Liver (tissue), 9 donors: ENCODE data around the gene RELN. TPM values are rescaled to one million over a fixed set of nuclear protein-coding genes. Genes with fewer than 3 reads are reported as not detected.

Experiments
- DNase-seq: peaks from one replicate; pipeline ENCODE4 v3.0.0-alpha.2; 2017; ENCODE audit warnings: low spot score
- H3K27ac ChIP-seq, 2 donors: one replicate each; pipeline ENCODE4 v1.7.0; 2013; ENCODE audit warnings: inconsistent platforms in 2 of 2, low read length in 2 of 2, control low read depth in 1 of 2, low read depth in 1 of 2, mild to moderate bottlenecking in 1 of 2
- H3K27me3 ChIP-seq, 4 donors: one replicate each; pipeline versions ENCODE4 v1.6.1 to v1.7.0; 2013; ENCODE audit warnings: low read length in 3 of 4, inconsistent platforms in 1 of 4, mild to moderate bottlenecking in 1 of 4, moderate library complexity in 1 of 4; ENCODE audit not compliant: control insufficient read depth in 4 of 4, insufficient read depth in 4 of 4
- H3K36me3 ChIP-seq, 4 donors: one replicate each; pipeline versions ENCODE4 v1.6.1 to v1.7.0; 2013; ENCODE audit warnings: low read length in 3 of 4, mild to moderate bottlenecking in 3 of 4, low read depth in 1 of 4, moderate library complexity in 1 of 4; ENCODE audit not compliant: control insufficient read depth in 4 of 4, insufficient read depth in 3 of 4
- H3K4me1 ChIP-seq, 4 donors: one replicate each; pipeline versions ENCODE4 v1.6.1 to v1.7.0; 2013; ENCODE audit warnings: low read length in 3 of 4, mild to moderate bottlenecking in 3 of 4, moderate library complexity in 1 of 4; ENCODE audit not compliant: control insufficient read depth in 4 of 4, insufficient read depth in 4 of 4
- H3K4me3 ChIP-seq, 3 donors: one replicate each; pipeline versions ENCODE4 v1.6.1 to v1.7.0; 2013; ENCODE audit warnings: low read length in 3 of 3, control low read depth in 1 of 3, low read depth in 1 of 3, mild to moderate bottlenecking in 1 of 3
- H3K9ac ChIP-seq, 2 donors: one replicate each; pipeline ENCODE4 v1.7.0; 2013; ENCODE audit warnings: low read length in 2 of 2, mild to moderate bottlenecking in 2 of 2, moderate library complexity in 2 of 2, control low read depth in 1 of 2, low read depth in 1 of 2
- H3K9me3 ChIP-seq, 4 donors: one replicate each; pipeline versions ENCODE4 v1.6.1 to v1.7.0; 2013; ENCODE audit warnings: low read length in 3 of 4; ENCODE audit not compliant: control insufficient read depth in 4 of 4
- EGR1 ChIP-seq, 2 donors: IDR thresholded peaks; 2 replicates each; pipeline ENCODE4 v1.6.1; 2016 to 2018; ENCODE audit warnings: antibody characterized with exemption in 2 of 2, low read depth in 2 of 2
- FOXA1 ChIP-seq: IDR thresholded peaks from 2 replicates; pipeline ENCODE4 v1.6.1; 2016; ENCODE audit warnings: antibody characterized with exemption
- FOXA2 ChIP-seq: IDR thresholded peaks from 2 replicates; pipeline ENCODE4 v1.6.1; 2016; ENCODE audit warnings: antibody characterized with exemption
- GABPA ChIP-seq, 2 donors: IDR thresholded peaks in 1 of 2; conservative IDR thresholded peaks in 1 of 2; 2 replicates each; pipeline ENCODE4 v1.6.1; 2016; ENCODE audit warnings: antibody characterized with exemption in 2 of 2, mild to moderate bottlenecking in 1 of 2, moderate library complexity in 1 of 2
- HNF4A ChIP-seq, 2 donors: conservative IDR thresholded peaks; 2 replicates each; pipeline ENCODE4 v1.6.1; 2016; ENCODE audit warnings: antibody characterized with exemption in 2 of 2, mild to moderate bottlenecking in 2 of 2
- JUND ChIP-seq, 2 donors: IDR thresholded peaks; 2 replicates each; pipeline ENCODE4 v1.6.1; 2016; ENCODE audit warnings: antibody characterized with exemption in 2 of 2
- NR2F2 ChIP-seq: IDR thresholded peaks from 2 replicates; pipeline ENCODE4 v1.6.1; 2016; ENCODE audit warnings: antibody characterized with exemption
- RAD21 ChIP-seq, 2 donors: IDR thresholded peaks; 2 replicates each; pipeline ENCODE4 v1.6.1; 2016; ENCODE audit warnings: antibody characterized with exemption in 2 of 2, mild to moderate bottlenecking in 2 of 2
- RXRA ChIP-seq, 2 donors: IDR thresholded peaks; 2 replicates each; pipeline ENCODE4 v1.6.1; 2017 to 2018; ENCODE audit warnings: antibody characterized with exemption in 2 of 2, mild to moderate bottlenecking in 1 of 2
- SP1 ChIP-seq: IDR thresholded peaks from 2 replicates; pipeline ENCODE4 v1.6.1; 2018; ENCODE audit warnings: antibody characterized with exemption, mild to moderate bottlenecking
- TAF1 ChIP-seq: conservative IDR thresholded peaks from 2 replicates; pipeline ENCODE4 v1.6.1; 2016; ENCODE audit warnings: antibody characterized with exemption, mild to moderate bottlenecking
- YY1 ChIP-seq: IDR thresholded peaks from 2 replicates; pipeline ENCODE4 v1.6.1; 2016; ENCODE audit warnings: antibody characterized with exemption, mild to moderate bottlenecking
- WGBS: extraction: QIAGEN DNeasy Blood & Tissue Kit; methylation state at CpG from one replicate; pipeline ENCODE4 v1.1.7; 2013; 5-methylcytosine and 5-hydroxymethylcytosine counted together
- polyA plus RNA-seq, 2 donors: library from polyadenylated mRNA; stranded (reverse) in 1 of 2; unstranded in 1 of 2; fragments of 200-250 nt in 1 of 2; fragments of >200 nt in 1 of 2; fragmentation: Nextera tagmentation in 1 of 2; extraction: Ambion mirVana in 1 of 2; gene quantifications; one replicate each; pipeline versions ENCODE4 v1.2.1 to v1.2.3, GENCODE V29; 2013 to 2015
- total RNA-seq, 2 donors: library from RNA; depleted of rRNA; stranded (reverse); fragments of >200 nt; gene quantifications; one replicate each; pipeline ENCODE4 v1.2.3, GENCODE V29; 2014
- TF ChIP-seq, protein P1 (sequence below): fragments of 150-350 bp; IDR thresholded peaks from 2 replicates; pipeline ENCODE4 v1.5.1; 2017; ENCODE audit warnings: improper control_type of control experiment, low read depth, low read length; ENCODE audit not compliant: missing input control
- TF ChIP-seq, protein P2 (sequence below): IDR thresholded peaks from 2 replicates; pipeline ENCODE4 v1.6.1; 2016; ENCODE audit warnings: antibody characterized with exemption, mild to moderate bottlenecking
- TF ChIP-seq, protein P3 (sequence below): IDR thresholded peaks from 2 replicates; pipeline ENCODE4 v1.6.1; 2016; ENCODE audit warnings: antibody characterized with exemption
- TF ChIP-seq, protein P4 (sequence below): IDR thresholded peaks from 2 replicates; pipeline ENCODE4 v1.6.1; 2016; ENCODE audit warnings: antibody characterized with exemption
- TF ChIP-seq, protein P5 (sequence below): IDR thresholded peaks from 2 replicates; pipeline ENCODE4 v1.6.1; 2016; ENCODE audit warnings: antibody characterized with exemption
- donor health status: healthy.
- donor health status: healthy.
- donor health status: healthy.
- donor health status: healthy.
- donor health status: healthy.

Gene RELN
- total and polyA plus RNA-seq, 4 donors, result 10.0 to 69.8 (median 28.4) TPM

DNA sequence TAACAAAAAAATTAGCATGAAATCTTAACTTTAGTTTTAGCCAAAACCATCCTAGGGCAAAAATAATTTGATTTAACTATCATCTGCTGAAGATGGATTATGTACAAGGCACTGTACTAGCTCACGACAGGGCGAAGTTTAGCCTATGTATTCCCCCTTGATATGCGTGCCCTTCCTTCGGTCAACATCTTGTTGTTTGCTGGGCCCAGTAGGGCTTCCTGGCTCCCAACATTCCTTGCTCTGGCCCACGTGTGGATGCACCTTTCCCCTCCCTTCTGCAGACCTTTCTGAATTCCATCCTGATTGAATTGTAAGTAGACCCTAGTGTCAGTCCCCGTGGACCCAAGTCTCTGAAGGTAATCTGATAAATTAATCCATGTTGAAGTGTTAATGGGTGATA lies 212.0 kb downstream of the RELN start:
- Histone ChIP-seq H3K27me3 (no peaks in the 10 kb centered on the region), H3K4me1 (no peaks in the 10 kb centered on the region), H3K9ac (no peak overlapping the region), H3K4me3 (no peak overlapping the region), H3K36me3 (no peaks in the 10 kb centered on the region), H3K9me3 (peaks cover 0 to 4% (median 0%) of the 10 kb centered on the region in 4 donors), H3K27ac (no peak overlapping the region)
- WGBS, result 76% methylated on average over 6 of the region's 6 CpGs
- DNase-seq, result no peak
- no peak for TF ChIP-seq FOXA1
- TF ChIP-seq, protein P1, sequence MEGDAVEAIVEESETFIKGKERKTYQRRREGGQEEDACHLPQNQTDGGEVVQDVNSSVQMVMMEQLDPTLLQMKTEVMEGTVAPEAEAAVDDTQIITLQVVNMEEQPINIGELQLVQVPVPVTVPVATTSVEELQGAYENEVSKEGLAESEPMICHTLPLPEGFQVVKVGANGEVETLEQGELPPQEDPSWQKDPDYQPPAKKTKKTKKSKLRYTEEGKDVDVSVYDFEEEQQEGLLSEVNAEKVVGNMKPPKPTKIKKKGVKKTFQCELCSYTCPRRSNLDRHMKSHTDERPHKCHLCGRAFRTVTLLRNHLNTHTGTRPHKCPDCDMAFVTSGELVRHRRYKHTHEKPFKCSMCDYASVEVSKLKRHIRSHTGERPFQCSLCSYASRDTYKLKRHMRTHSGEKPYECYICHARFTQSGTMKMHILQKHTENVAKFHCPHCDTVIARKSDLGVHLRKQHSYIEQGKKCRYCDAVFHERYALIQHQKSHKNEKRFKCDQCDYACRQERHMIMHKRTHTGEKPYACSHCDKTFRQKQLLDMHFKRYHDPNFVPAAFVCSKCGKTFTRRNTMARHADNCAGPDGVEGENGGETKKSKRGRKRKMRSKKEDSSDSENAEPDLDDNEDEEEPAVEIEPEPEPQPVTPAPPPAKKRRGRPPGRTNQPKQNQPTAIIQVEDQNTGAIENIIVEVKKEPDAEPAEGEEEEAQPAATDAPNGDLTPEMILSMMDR, result no peak
- TF ChIP-seq EGR1 (IDR thresholded peaks at IDR 0.05; ENCODE audit: low read depth in 2 of 2), result no peak
- TF ChIP-seq JUND (IDR thresholded peaks at IDR 0.05), result no peak
- TF ChIP-seq, protein P2, sequence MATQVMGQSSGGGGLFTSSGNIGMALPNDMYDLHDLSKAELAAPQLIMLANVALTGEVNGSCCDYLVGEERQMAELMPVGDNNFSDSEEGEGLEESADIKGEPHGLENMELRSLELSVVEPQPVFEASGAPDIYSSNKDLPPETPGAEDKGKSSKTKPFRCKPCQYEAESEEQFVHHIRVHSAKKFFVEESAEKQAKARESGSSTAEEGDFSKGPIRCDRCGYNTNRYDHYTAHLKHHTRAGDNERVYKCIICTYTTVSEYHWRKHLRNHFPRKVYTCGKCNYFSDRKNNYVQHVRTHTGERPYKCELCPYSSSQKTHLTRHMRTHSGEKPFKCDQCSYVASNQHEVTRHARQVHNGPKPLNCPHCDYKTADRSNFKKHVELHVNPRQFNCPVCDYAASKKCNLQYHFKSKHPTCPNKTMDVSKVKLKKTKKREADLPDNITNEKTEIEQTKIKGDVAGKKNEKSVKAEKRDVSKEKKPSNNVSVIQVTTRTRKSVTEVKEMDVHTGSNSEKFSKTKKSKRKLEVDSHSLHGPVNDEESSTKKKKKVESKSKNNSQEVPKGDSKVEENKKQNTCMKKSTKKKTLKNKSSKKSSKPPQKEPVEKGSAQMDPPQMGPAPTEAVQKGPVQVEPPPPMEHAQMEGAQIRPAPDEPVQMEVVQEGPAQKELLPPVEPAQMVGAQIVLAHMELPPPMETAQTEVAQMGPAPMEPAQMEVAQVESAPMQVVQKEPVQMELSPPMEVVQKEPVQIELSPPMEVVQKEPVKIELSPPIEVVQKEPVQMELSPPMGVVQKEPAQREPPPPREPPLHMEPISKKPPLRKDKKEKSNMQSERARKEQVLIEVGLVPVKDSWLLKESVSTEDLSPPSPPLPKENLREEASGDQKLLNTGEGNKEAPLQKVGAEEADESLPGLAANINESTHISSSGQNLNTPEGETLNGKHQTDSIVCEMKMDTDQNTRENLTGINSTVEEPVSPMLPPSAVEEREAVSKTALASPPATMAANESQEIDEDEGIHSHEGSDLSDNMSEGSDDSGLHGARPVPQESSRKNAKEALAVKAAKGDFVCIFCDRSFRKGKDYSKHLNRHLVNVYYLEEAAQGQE, result no peak
- no peak for TF ChIP-seq GABPA (IDR thresholded peaks at IDR 0.05 in 1 of 2, conservative IDR thresholded peaks at IDR 0.05 in 1 of 2)
- TF ChIP-seq, protein P3, sequence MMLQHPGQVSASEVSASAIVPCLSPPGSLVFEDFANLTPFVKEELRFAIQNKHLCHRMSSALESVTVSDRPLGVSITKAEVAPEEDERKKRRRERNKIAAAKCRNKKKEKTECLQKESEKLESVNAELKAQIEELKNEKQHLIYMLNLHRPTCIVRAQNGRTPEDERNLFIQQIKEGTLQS, result no peak
- no peak for TF ChIP-seq YY1
- TF ChIP-seq RAD21 (IDR thresholded peaks at IDR 0.05), result no peak
- TF ChIP-seq HNF4A (conservative IDR thresholded peaks at IDR 0.05), result no peak
- TF ChIP-seq NR2F2, result no peak
- no peak for TF ChIP-seq FOXA2
- no peak for TF ChIP-seq TAF1

DNA sequence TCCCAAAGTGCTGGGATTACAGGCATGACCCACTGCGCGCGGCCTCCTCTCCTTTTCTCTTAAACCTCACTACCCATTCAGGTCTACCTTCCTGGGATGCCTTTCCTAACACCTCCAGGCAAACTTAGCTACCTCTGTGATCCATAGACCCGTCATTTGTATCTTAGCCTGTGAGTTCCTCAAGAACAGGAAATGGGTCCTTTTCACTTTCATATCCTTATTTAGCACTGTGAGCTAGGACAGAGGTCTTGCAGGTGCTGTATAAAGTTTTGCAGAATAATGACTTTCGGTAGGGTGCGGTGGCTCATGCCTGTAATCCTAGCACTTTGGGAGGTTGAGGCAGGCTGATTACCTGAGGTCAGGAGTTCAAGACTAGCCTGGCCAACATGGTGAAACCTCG lies 215.7 kb downstream of the RELN start:
- no peaks in the 10 kb centered on the region for H3K9me3 ChIP-seq
- H3K36me3 ChIP-seq, result no peaks in the 10 kb centered on the region
- no peak overlapping the region for H3K27ac ChIP-seq
- TF ChIP-seq, protein P3, result no peak
- TF ChIP-seq FOXA1 (no peak), TAF1 (no peak), RXRA (IDR thresholded peaks at IDR 0.05) (no peak), HNF4A (conservative IDR thresholded peaks at IDR 0.05) (no peak), SP1 (no peak), JUND (IDR thresholded peaks at IDR 0.05) (no peak), EGR1 (IDR thresholded peaks at IDR 0.05; ENCODE audit: low read depth in 2 of 2) (no peak)
- TF ChIP-seq, protein P1, result no peak
- TF ChIP-seq, protein P4, sequence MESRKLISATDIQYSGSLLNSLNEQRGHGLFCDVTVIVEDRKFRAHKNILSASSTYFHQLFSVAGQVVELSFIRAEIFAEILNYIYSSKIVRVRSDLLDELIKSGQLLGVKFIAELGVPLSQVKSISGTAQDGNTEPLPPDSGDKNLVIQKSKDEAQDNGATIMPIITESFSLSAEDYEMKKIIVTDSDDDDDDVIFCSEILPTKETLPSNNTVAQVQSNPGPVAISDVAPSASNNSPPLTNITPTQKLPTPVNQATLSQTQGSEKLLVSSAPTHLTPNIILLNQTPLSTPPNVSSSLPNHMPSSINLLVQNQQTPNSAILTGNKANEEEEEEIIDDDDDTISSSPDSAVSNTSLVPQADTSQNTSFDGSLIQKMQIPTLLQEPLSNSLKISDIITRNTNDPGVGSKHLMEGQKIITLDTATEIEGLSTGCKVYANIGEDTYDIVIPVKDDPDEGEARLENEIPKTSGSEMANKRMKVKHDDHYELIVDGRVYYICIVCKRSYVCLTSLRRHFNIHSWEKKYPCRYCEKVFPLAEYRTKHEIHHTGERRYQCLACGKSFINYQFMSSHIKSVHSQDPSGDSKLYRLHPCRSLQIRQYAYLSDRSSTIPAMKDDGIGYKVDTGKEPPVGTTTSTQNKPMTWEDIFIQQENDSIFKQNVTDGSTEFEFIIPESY, result no peak
- TF ChIP-seq, protein P5, sequence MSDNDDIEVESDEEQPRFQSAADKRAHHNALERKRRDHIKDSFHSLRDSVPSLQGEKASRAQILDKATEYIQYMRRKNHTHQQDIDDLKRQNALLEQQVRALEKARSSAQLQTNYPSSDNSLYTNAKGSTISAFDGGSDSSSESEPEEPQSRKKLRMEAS, result no peak
- TF ChIP-seq, protein P2, result no peak
- 93% methylated on average over 7 of the region's 7 CpGs for WGBS
- H3K4me3 ChIP-seq, result no peak overlapping the region
- H3K4me1 ChIP-seq, result no peaks in the 10 kb centered on the region
- DNase-seq, result no peak
- H3K9ac ChIP-seq, result no peak overlapping the region
- H3K27me3 ChIP-seq, result no peaks in the 10 kb centered on the region
